Panc1 (cell line): ENCODE results near the gene ZKSCAN2.

Source experiments
- POLR2AphosphoS5 ChIP-seq: IDR thresholded peaks from 2 replicates; pipeline ENCODE4 v1.6.1; 2012; ENCODE audit warnings: mild to moderate bottlenecking, low read depth, low read length, moderate library complexity
- TF ChIP-seq, protein P1 (sequence below): fragments of 450-650 bp; IDR thresholded peaks from 2 replicates; pipeline ENCODE4 v1.5.1; 2017; ENCODE audit warnings: mild to moderate bottlenecking

DNA sequence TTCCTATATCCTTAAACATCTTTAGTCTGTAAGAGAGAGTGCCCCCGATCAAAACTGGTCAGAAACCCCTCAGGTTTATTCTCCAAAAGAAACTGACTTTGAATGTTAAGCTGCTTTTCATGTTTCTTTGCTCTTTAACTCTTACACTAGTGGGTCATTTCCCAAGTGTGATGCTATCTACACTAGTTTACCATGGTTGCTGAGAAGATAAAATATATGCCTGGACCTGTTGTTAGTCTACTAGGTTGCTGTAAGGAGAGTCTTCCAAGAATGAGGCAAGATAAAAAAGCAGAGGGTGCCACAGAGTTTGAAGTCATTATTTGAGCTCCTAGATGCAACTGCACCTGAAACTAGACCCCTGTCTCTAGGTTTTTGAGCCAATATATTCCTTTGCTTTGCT lies 12.2 kb upstream of the ZKSCAN2 start:
- no peak for TF ChIP-seq POLR2AphosphoS5
- TF ChIP-seq, protein P1, sequence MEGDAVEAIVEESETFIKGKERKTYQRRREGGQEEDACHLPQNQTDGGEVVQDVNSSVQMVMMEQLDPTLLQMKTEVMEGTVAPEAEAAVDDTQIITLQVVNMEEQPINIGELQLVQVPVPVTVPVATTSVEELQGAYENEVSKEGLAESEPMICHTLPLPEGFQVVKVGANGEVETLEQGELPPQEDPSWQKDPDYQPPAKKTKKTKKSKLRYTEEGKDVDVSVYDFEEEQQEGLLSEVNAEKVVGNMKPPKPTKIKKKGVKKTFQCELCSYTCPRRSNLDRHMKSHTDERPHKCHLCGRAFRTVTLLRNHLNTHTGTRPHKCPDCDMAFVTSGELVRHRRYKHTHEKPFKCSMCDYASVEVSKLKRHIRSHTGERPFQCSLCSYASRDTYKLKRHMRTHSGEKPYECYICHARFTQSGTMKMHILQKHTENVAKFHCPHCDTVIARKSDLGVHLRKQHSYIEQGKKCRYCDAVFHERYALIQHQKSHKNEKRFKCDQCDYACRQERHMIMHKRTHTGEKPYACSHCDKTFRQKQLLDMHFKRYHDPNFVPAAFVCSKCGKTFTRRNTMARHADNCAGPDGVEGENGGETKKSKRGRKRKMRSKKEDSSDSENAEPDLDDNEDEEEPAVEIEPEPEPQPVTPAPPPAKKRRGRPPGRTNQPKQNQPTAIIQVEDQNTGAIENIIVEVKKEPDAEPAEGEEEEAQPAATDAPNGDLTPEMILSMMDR: no peak
